ENCODE results near the gene MORN4. TPM values are rescaled to one million over a fixed set of nuclear protein-coding genes. Genes with fewer than 3 reads are reported as not detected.

Gene MORN4
- total and polyA plus RNA-seq, 4 donors, result 1.4 to 8.8 (median 5.6) TPM

- peaks cover 0 to 6% of the 10 kb centered on the region in 2 donors for H3K4me1 ChIP-seq (ENCODE audit: control insufficient read depth in 1 of 2, insufficient read depth in 2 of 2, low read length in 2 of 2)
- H3K27ac ChIP-seq (ENCODE audit: low read depth in 1 of 2, low read length in 2 of 2), result peak overlapping the region in 1 of 2 donors; percentile 64
- H3K27me3 ChIP-seq (ENCODE audit: control insufficient read depth in 1 of 2, insufficient read depth in 2 of 2, low read length in 1 of 2), result no peaks in the 10 kb centered on the region
- intact Hi-C loops (cut with DNase I), result no loop called here
- no peak overlapping the region for H3K4me3 ChIP-seq (ENCODE audit: low read length in 2 of 2)
- DNase-seq (no peak), ATAC-seq (ENCODE audit: low FRiP score) (peak; percentile 37)
- H3K9me3 ChIP-seq (ENCODE audit: control insufficient read depth, low read length), result no peaks in the 10 kb centered on the region
- WGBS, 2 donors, result 26% methylated on average over 13 of the region's 13 CpGs
- no peaks in the 10 kb centered on the region for H3K36me3 ChIP-seq (ENCODE audit: control insufficient read depth in 1 of 2, insufficient read depth in 2 of 2, low read length in 1 of 2)
Measured at GRCh38 chr10:97608991-97609561, 24.2 kb downstream of the MORN4 start.

DNA sequence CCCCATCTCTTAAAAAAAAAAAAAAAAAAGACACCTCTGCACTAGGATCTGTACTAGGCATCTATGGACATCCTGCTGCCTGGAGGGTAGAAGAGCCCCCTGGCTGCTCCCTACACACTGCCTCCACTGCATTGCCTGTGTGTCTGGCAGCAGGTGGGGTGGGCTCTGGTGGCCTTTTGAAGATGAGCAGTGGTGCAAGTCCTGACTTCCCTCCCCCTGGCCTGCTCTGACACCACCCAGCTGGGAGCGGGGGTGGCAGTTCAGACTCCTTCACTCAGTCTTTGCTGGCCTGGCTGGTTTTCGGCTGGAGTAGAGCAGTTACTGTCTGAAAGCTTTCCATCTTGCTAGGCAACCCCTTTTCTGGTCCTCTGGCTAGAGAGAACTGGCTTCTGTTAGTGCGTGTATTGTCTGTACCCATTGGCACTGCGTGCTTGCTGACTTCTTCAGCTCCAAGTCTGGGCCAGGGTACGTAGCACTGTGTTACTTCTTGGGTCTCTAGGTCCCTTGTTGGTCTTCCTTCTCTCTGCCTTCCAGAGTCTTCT, 26.1 kb downstream of the MORN4 start:
- no peak overlapping the region for H3K27ac ChIP-seq (ENCODE audit: low read depth in 1 of 2, low read length in 2 of 2)
- no peaks in the 10 kb centered on the region for H3K9me3 ChIP-seq (ENCODE audit: control insufficient read depth, low read length)
- 94% methylated on average over 5 of the region's 5 CpGs for WGBS, 2 donors
- H3K36me3 ChIP-seq (ENCODE audit: control insufficient read depth in 1 of 2, insufficient read depth in 2 of 2, low read length in 1 of 2), result no peaks in the 10 kb centered on the region
- DNase-seq, result no peak
- H3K4me3 ChIP-seq (ENCODE audit: low read length in 2 of 2), result no peak overlapping the region
- no peaks in the 10 kb centered on the region for H3K27me3 ChIP-seq (ENCODE audit: control insufficient read depth in 1 of 2, insufficient read depth in 2 of 2, low read length in 1 of 2)
- H3K4me1 ChIP-seq (ENCODE audit: control insufficient read depth in 1 of 2, insufficient read depth in 2 of 2, low read length in 2 of 2), result peaks cover 0 to 6% of the 10 kb centered on the region in 2 donors
- intact Hi-C loops (cut with DNase I), result no loop called here
- ATAC-seq (ENCODE audit: low FRiP score), result no peak

DNA sequence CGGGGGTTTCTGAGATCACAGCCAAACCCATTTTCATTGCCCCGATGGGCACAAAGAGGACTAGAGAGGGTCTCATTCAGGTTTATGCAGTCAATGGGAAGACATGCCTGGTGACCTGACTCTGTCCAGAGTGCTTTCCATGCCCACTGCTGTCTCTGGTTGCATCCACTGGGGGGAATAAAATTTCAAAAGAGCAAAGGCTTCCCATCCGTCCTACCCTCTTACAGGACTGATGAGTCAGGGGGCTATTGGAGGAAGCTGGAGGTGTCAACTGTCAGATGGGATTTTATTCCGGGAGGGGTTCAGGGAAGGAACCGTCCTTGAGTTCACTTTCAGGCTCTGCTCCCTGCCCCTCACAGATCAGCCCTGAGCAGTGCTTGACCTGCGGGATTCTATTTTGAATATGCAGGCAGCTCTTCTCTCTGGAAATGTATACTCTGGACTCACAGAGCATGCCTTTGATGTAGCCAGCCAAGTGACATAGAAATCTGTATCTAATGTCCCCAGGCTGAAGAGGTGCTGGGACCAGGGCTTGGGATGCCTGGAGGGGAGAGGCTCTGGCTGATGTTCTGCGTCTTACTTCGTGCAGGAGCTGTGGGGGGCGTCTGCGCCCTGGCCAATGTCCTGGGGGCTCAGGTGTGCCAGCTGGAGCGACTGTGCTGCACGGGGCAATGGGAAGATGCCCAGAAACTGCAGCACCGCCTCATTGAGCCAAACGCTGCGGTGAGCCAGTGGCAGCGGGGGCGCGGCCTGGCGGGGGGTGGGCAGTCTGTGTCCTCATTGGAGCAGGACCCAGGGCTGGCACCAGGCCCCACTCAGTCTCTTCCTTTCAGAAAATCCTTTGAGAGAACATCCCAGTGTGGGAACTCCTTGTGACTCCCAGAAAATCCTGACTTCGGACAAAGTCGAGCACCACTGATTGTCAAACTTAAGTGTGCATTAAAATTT, 31.8 kb downstream of the MORN4 start:
- intact Hi-C loops (cut with DNase I), result no loop called here

DNA sequence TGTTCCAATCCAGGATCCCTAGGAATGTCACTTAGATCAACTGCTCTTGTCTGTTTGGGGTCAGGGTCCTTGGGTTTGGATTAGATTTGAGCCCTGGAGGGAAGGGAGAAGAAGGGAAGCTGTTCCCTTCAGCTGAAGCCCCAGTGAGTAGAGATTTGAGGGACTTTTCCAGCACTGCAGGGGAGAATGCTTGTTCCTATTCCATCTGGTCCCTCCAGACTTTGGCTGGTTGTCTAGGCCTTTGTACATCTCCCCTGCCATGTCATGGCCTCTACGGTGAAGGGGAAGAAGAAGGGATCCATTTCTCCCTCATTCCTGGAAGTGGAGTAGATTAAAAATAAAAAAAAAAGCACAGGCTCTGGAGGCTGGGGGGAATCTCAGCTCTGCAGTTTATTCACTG, 32.7 kb downstream of the MORN4 start:
- no peaks in the 10 kb centered on the region for H3K36me3 ChIP-seq (ENCODE audit: control insufficient read depth in 1 of 2, insufficient read depth in 2 of 2, low read length in 1 of 2)
- H3K9me3 ChIP-seq (ENCODE audit: control insufficient read depth, low read length), result no peaks in the 10 kb centered on the region
- 91 to 100% methylated on average over 1 of the region's 1 CpG for WGBS, 2 donors
- no peaks in the 10 kb centered on the region for H3K27me3 ChIP-seq (ENCODE audit: control insufficient read depth in 1 of 2, insufficient read depth in 2 of 2, low read length in 1 of 2)
- ATAC-seq (ENCODE audit: low FRiP score), result no peak
- no peak overlapping the region for H3K27ac ChIP-seq (ENCODE audit: low read depth in 1 of 2, low read length in 2 of 2)
- no peaks in the 10 kb centered on the region for H3K4me1 ChIP-seq (ENCODE audit: control insufficient read depth in 1 of 2, insufficient read depth in 2 of 2, low read length in 2 of 2)
- DNase-seq, result no peak
- intact Hi-C loops (cut with DNase I), result no loop called here
- no peak overlapping the region for H3K4me3 ChIP-seq (ENCODE audit: low read length in 2 of 2)

More for the DNA sequence above, 31.8 kb downstream of the MORN4 start:
- no peak overlapping the region for H3K27ac ChIP-seq (ENCODE audit: low read depth in 1 of 2, low read length in 2 of 2)
- 50 to 53% methylated on average over 21 of the region's 21 CpGs for WGBS, 2 donors
- H3K4me3 ChIP-seq (ENCODE audit: low read length in 2 of 2), result no peak overlapping the region
- DNase-seq (no peak), ATAC-seq (ENCODE audit: low FRiP score) (no peak)
- H3K27me3 ChIP-seq (ENCODE audit: control insufficient read depth in 1 of 2, insufficient read depth in 2 of 2, low read length in 1 of 2), result no peaks in the 10 kb centered on the region
- H3K9me3 ChIP-seq (ENCODE audit: control insufficient read depth, low read length), result no peaks in the 10 kb centered on the region
- H3K36me3 ChIP-seq (ENCODE audit: control insufficient read depth in 1 of 2, insufficient read depth in 2 of 2, low read length in 1 of 2), result no peaks in the 10 kb centered on the region
- H3K4me1 ChIP-seq (ENCODE audit: control insufficient read depth in 1 of 2, insufficient read depth in 2 of 2, low read length in 2 of 2), result no peaks in the 10 kb centered on the region

- Histone ChIP-seq H3K9me3 (ENCODE audit: control insufficient read depth, low read length) (no peaks in the 10 kb centered on the region), H3K27me3 (ENCODE audit: control insufficient read depth in 1 of 2, insufficient read depth in 2 of 2, low read length in 1 of 2) (no peaks in the 10 kb centered on the region), H3K4me3 (ENCODE audit: low read length in 2 of 2) (no peak overlapping the region), H3K4me1 (ENCODE audit: control insufficient read depth in 1 of 2, insufficient read depth in 2 of 2, low read length in 2 of 2) (no peaks in the 10 kb centered on the region), H3K27ac (ENCODE audit: low read depth in 1 of 2, low read length in 2 of 2) (no peak overlapping the region), H3K36me3 (ENCODE audit: control insufficient read depth in 1 of 2, insufficient read depth in 2 of 2, low read length in 1 of 2) (no peaks in the 10 kb centered on the region)
- WGBS, 2 donors, result 91 to 94% methylated on average over 6 of the region's 6 CpGs
- ATAC-seq (ENCODE audit: low FRiP score) (no peak), DNase-seq (no peak)
- intact Hi-C loops (cut with DNase I), result no loop called here
Measured at GRCh38 chr10:97599272-97599619, 34.1 kb downstream of the MORN4 start.

- Histone ChIP-seq H3K4me3 (ENCODE audit: low read length in 2 of 2) (no peak overlapping the region), H3K4me1 (ENCODE audit: control insufficient read depth in 1 of 2, insufficient read depth in 2 of 2, low read length in 2 of 2) (no peaks in the 10 kb centered on the region), H3K36me3 (ENCODE audit: control insufficient read depth in 1 of 2, insufficient read depth in 2 of 2, low read length in 1 of 2) (no peaks in the 10 kb centered on the region), H3K27ac (ENCODE audit: low read depth in 1 of 2, low read length in 2 of 2) (no peak overlapping the region), H3K9me3 (ENCODE audit: control insufficient read depth, low read length) (no peaks in the 10 kb centered on the region), H3K27me3 (ENCODE audit: control insufficient read depth in 1 of 2, insufficient read depth in 2 of 2, low read length in 1 of 2) (no peaks in the 10 kb centered on the region)
- ATAC-seq (ENCODE audit: low FRiP score), result no peak
- no peak for DNase-seq
- 93 to 96% methylated on average over 19 of the region's 19 CpGs for WGBS, 2 donors
- intact Hi-C loops (cut with DNase I), result no loop called here
Measured at GRCh38 chr10:97598407-97599271, 34.7 kb downstream of the MORN4 start.

DNA sequence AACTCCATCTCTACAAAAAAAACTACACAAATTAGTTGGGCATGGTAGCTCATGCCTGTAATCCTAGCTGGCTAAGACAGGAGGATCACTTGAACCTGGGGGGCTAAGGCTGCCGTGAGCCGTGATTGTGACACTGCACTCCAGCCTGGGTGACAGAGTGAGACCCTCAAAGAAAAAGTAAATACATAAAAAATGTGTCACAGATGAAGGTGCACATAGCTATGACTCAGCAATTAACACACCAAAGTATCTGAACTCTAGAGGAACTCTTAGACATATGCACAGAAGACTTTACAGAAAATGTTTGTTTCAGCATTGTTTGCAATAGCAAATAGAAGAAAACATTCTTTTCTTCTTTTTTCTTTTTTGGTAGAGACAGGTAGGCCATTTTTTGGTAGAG, 35.5 kb downstream of the MORN4 start:
- Histone ChIP-seq H3K4me3 (ENCODE audit: low read length in 2 of 2) (no peak overlapping the region), H3K27ac (ENCODE audit: low read depth in 1 of 2, low read length in 2 of 2) (peak overlapping the region in 1 of 2 donors; percentile 84), H3K9me3 (ENCODE audit: control insufficient read depth, low read length) (no peaks in the 10 kb centered on the region), H3K4me1 (ENCODE audit: control insufficient read depth in 1 of 2, insufficient read depth in 2 of 2, low read length in 2 of 2) (no peaks in the 10 kb centered on the region), H3K27me3 (ENCODE audit: control insufficient read depth in 1 of 2, insufficient read depth in 2 of 2, low read length in 1 of 2) (no peaks in the 10 kb centered on the region), H3K36me3 (ENCODE audit: control insufficient read depth in 1 of 2, insufficient read depth in 2 of 2, low read length in 1 of 2) (no peaks in the 10 kb centered on the region)
- intact Hi-C loops (cut with DNase I), result no loop called here
- 98 to 100% methylated on average over 2 of the region's 2 CpGs for WGBS, 2 donors
- ATAC-seq (ENCODE audit: low FRiP score) (no peak), DNase-seq (no peak)
